ENCODE results near the gene OSGEPL1.
"Not testable (repeated sequence)": the region's sequence is repeated elsewhere in the genome, so short reads cannot be mapped to it uniquely, and the experiment has no call there.

The OSGEPL1 gene

GRCh38 chr2:189751080-189751658, 11.4 kb downstream of the OSGEPL1 start:
- DNase-seq (ENCODE audit: low read depth in 4 of 4, low spot score in 1 of 4): peak in 1 of 4 experiments; percentile 8

GRCh38 chr2:189729430-189729829, 33.2 kb downstream of the OSGEPL1 start:
- no peak for DNase-seq (ENCODE audit: low read depth in 4 of 4, low spot score in 1 of 4)

- DNase-seq (ENCODE audit: low read depth in 4 of 4, low spot score in 1 of 4): no peak
These were observed 35.7 kb downstream of the OSGEPL1 start for GRCh38 chr2:189726849-189727248.

GRCh38 chr2:189726271-189726670, 36.3 kb downstream of the OSGEPL1 start:
- no peak for DNase-seq (ENCODE audit: low read depth in 4 of 4, low spot score in 1 of 4)

GRCh38 chr2:189723192-189723591, 39.4 kb downstream of the OSGEPL1 start:
- DNase-seq (ENCODE audit: low read depth in 4 of 4, low spot score in 1 of 4): no peak

- no peak for DNase-seq (ENCODE audit: low read depth in 4 of 4, low spot score in 1 of 4)
These were observed 43.0 kb downstream of the OSGEPL1 start for GRCh38 chr2:189719571-189719970.

- DNase-seq (ENCODE audit: low read depth in 4 of 4, low spot score in 1 of 4): not testable (repeated sequence)
These were observed 45.0 kb downstream of the OSGEPL1 start for GRCh38 chr2:189717593-189717992.

- no peak for DNase-seq (ENCODE audit: low read depth in 4 of 4, low spot score in 1 of 4)
These were observed 52.9 kb downstream of the OSGEPL1 start for GRCh38 chr2:189709501-189710221.

- no peak for DNase-seq (ENCODE audit: low read depth in 4 of 4, low spot score in 1 of 4)
These were observed 60.5 kb downstream of the OSGEPL1 start for GRCh38 chr2:189702071-189702470.

GRCh38 chr2:189700681-189701080, 61.9 kb downstream of the OSGEPL1 start:
- DNase-seq (ENCODE audit: low read depth in 4 of 4, low spot score in 1 of 4): no peak

- DNase-seq (ENCODE audit: low read depth in 4 of 4, low spot score in 1 of 4): no peak
These were observed 64.3 kb downstream of the OSGEPL1 start for GRCh38 chr2:189698020-189698887.
